ENCODE data around the gene VPS54. TPM values are rescaled to one million over a fixed set of nuclear protein-coding genes. Genes with fewer than 3 reads are reported as not detected.

The VPS54 gene
- total and polyA plus RNA-seq, 4 donors = 4.5 to 25.1 (median 13.3) TPM

DNA sequence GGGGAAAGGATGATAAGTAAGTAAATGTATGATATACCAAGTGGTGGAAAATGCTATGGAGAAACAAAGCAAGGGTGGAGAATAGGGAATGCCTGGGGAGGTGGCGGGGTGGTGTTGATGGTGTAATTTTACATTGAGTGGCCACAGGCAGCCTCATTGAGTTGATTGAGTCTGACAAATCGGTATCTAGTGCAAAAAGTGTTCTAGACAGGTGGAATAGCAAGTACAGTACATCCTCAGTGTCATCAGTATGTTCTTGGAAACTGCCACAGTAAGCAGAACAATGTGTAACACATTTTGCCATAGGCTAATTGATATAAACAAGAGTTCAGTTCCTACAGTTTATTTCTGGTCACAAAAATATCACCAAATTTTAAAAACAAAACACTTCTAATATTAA is 131.2 kb downstream of the VPS54 start:
- Histone ChIP-seq H3K9me3 (ENCODE audit: control insufficient read depth in 4 of 4, low read length in 3 of 4) (no peaks in the 10 kb centered on the region), H3K4me1 (ENCODE audit: control insufficient read depth in 4 of 4, insufficient read depth in 4 of 4, low read length in 3 of 4) (peaks cover 0 to 5% (median 2%) of the 10 kb centered on the region in 4 donors), H3K27ac (ENCODE audit: low read depth in 1 of 2, low read length in 2 of 2) (no peak overlapping the region), H3K36me3 (ENCODE audit: control insufficient read depth in 4 of 4, insufficient read depth in 3 of 4, low read depth in 1 of 4, low read length in 3 of 4) (peaks cover 17 to 88% (median 75%) of the 10 kb centered on the region in 4 donors), H3K4me3 (ENCODE audit: low read depth in 1 of 3, low read length in 3 of 3) (no peak overlapping the region), H3K9ac (ENCODE audit: low read depth in 1 of 2, low read length in 2 of 2) (no peak overlapping the region), H3K27me3 (ENCODE audit: control insufficient read depth in 4 of 4, insufficient read depth in 4 of 4, low read length in 3 of 4) (no peaks in the 10 kb centered on the region)
- 86% methylated on average over 2 of the region's 2 CpGs for WGBS
- TF ChIP-seq CTCF (IDR thresholded peaks at IDR 0.05; ENCODE audit: low read depth, low read length, missing input control) = no peak
- no peak for TF ChIP-seq GABPA (IDR thresholded peaks at IDR 0.05 in 1 of 2, conservative IDR thresholded peaks at IDR 0.05 in 1 of 2)
- TF ChIP-seq FOXA1 (IDR thresholded peaks at IDR 0.05) = no peak
- no peak for DNase-seq (ENCODE audit: low spot score)

DNA sequence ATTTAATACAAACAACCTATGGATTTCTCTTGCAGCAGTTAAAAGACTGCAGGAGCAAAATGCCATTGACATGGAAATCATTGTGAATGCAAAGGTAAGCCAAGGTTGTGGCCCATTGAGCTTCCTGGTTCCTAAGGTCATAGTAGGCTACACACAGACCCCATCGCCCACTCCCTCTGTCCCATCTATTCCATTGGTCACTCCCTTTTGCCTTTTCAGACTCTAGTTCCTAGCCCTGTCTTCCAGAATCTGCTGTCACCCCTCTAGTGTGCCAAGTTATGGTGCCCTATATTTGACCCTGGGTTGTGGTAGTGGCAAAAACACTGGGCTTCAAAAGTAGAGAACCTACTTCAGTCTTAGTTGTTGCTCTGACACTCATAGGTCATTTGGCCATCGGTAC is 132.8 kb downstream of the VPS54 start:
- Histone ChIP-seq H3K4me3 (ENCODE audit: low read depth in 1 of 3, low read length in 3 of 3) (no peak overlapping the region), H3K9me3 (ENCODE audit: control insufficient read depth in 4 of 4, low read length in 3 of 4) (no peaks in the 10 kb centered on the region), H3K36me3 (ENCODE audit: control insufficient read depth in 4 of 4, insufficient read depth in 3 of 4, low read depth in 1 of 4, low read length in 3 of 4) (peaks cover 18 to 91% (median 76%) of the 10 kb centered on the region in 4 donors), H3K27ac (ENCODE audit: low read depth in 1 of 2, low read length in 2 of 2) (no peak overlapping the region), H3K27me3 (ENCODE audit: control insufficient read depth in 4 of 4, insufficient read depth in 4 of 4, low read length in 3 of 4) (no peaks in the 10 kb centered on the region), H3K9ac (ENCODE audit: low read depth in 1 of 2, low read length in 2 of 2) (no peak overlapping the region), H3K4me1 (ENCODE audit: control insufficient read depth in 4 of 4, insufficient read depth in 4 of 4, low read length in 3 of 4) (peaks cover 0 to 5% (median 2%) of the 10 kb centered on the region in 4 donors)
- DNase-seq (ENCODE audit: low spot score) = no peak
- 91% methylated on average over 2 of the region's 2 CpGs for WGBS
- no peak for TF ChIP-seq SP1 (IDR thresholded peaks at IDR 0.05)
- TF ChIP-seq RAD21 (IDR thresholded peaks at IDR 0.05) = no peak
- no peak for TF ChIP-seq JUND (IDR thresholded peaks at IDR 0.05)
- TF ChIP-seq FOXA2 (IDR thresholded peaks at IDR 0.05) = no peak
- no peak for TF ChIP-seq RXRA (IDR thresholded peaks at IDR 0.05)
- no peak for TF ChIP-seq GABPA (IDR thresholded peaks at IDR 0.05 in 1 of 2, conservative IDR thresholded peaks at IDR 0.05 in 1 of 2)
- TF ChIP-seq FOXA1 (IDR thresholded peaks at IDR 0.05) = no peak

- DNase-seq (ENCODE audit: low spot score) = no peak
- Histone ChIP-seq H3K9ac (ENCODE audit: low read depth in 1 of 2, low read length in 2 of 2) (no peak overlapping the region), H3K27ac (ENCODE audit: low read depth in 1 of 2, low read length in 2 of 2) (no peak overlapping the region), H3K36me3 (ENCODE audit: control insufficient read depth in 4 of 4, insufficient read depth in 3 of 4, low read depth in 1 of 4, low read length in 3 of 4) (peaks cover 18 to 67% (median 60%) of the 10 kb centered on the region in 4 donors), H3K9me3 (ENCODE audit: control insufficient read depth in 4 of 4, low read length in 3 of 4) (no peaks in the 10 kb centered on the region), H3K4me3 (ENCODE audit: low read depth in 1 of 3, low read length in 3 of 3) (no peak overlapping the region), H3K27me3 (ENCODE audit: control insufficient read depth in 4 of 4, insufficient read depth in 4 of 4, low read length in 3 of 4) (no peaks in the 10 kb centered on the region), H3K4me1 (ENCODE audit: control insufficient read depth in 4 of 4, insufficient read depth in 4 of 4, low read length in 3 of 4) (peaks cover 0 to 4% (median 1%) of the 10 kb centered on the region in 4 donors)
- WGBS = 83% methylated on average over 3 of the region's 3 CpGs
- TF ChIP-seq, protein P1, sequence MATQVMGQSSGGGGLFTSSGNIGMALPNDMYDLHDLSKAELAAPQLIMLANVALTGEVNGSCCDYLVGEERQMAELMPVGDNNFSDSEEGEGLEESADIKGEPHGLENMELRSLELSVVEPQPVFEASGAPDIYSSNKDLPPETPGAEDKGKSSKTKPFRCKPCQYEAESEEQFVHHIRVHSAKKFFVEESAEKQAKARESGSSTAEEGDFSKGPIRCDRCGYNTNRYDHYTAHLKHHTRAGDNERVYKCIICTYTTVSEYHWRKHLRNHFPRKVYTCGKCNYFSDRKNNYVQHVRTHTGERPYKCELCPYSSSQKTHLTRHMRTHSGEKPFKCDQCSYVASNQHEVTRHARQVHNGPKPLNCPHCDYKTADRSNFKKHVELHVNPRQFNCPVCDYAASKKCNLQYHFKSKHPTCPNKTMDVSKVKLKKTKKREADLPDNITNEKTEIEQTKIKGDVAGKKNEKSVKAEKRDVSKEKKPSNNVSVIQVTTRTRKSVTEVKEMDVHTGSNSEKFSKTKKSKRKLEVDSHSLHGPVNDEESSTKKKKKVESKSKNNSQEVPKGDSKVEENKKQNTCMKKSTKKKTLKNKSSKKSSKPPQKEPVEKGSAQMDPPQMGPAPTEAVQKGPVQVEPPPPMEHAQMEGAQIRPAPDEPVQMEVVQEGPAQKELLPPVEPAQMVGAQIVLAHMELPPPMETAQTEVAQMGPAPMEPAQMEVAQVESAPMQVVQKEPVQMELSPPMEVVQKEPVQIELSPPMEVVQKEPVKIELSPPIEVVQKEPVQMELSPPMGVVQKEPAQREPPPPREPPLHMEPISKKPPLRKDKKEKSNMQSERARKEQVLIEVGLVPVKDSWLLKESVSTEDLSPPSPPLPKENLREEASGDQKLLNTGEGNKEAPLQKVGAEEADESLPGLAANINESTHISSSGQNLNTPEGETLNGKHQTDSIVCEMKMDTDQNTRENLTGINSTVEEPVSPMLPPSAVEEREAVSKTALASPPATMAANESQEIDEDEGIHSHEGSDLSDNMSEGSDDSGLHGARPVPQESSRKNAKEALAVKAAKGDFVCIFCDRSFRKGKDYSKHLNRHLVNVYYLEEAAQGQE (IDR thresholded peaks at IDR 0.05) = no peak
- no peak for TF ChIP-seq TAF1 (conservative IDR thresholded peaks at IDR 0.05)
- TF ChIP-seq YY1 (IDR thresholded peaks at IDR 0.05) = no peak
- TF ChIP-seq EGR1 (IDR thresholded peaks at IDR 0.05; ENCODE audit: low read depth in 2 of 2) = no peak
- TF ChIP-seq GABPA (IDR thresholded peaks at IDR 0.05 in 1 of 2, conservative IDR thresholded peaks at IDR 0.05 in 1 of 2) = no peak
- TF ChIP-seq RAD21 (IDR thresholded peaks at IDR 0.05) = no peak
- no peak for TF ChIP-seq NR2F2 (IDR thresholded peaks at IDR 0.05)
Observed at GRCh38 chr2:63882395-63883105, 136.7 kb downstream of the VPS54 start.

Measured in liver (tissue), 9 donors.